Liver (tissue), 3 donors: ENCODE data around the gene EDN1.

ENCODE experiments used
- FOXA1 ChIP-seq: IDR thresholded peaks from 2 replicates; pipeline ENCODE4 v1.6.1; 2016; ENCODE audit warnings: antibody characterized with exemption
- GABPA ChIP-seq, 2 donors: IDR thresholded peaks in 1 of 2; conservative IDR thresholded peaks in 1 of 2; 2 replicates each; pipeline ENCODE4 v1.6.1; 2016; ENCODE audit warnings: antibody characterized with exemption in 2 of 2, mild to moderate bottlenecking in 1 of 2, moderate library complexity in 1 of 2
- HNF4A ChIP-seq, 2 donors: conservative IDR thresholded peaks; 2 replicates each; pipeline ENCODE4 v1.6.1; 2016; ENCODE audit warnings: antibody characterized with exemption in 2 of 2, mild to moderate bottlenecking in 2 of 2
- JUND ChIP-seq, 2 donors: IDR thresholded peaks; 2 replicates each; pipeline ENCODE4 v1.6.1; 2016; ENCODE audit warnings: antibody characterized with exemption in 2 of 2
- RAD21 ChIP-seq, 2 donors: IDR thresholded peaks; 2 replicates each; pipeline ENCODE4 v1.6.1; 2016; ENCODE audit warnings: antibody characterized with exemption in 2 of 2, mild to moderate bottlenecking in 2 of 2
- TF ChIP-seq, protein P1 (sequence below): IDR thresholded peaks from 2 replicates; pipeline ENCODE4 v1.6.1; 2016; ENCODE audit warnings: antibody characterized with exemption, mild to moderate bottlenecking
- TF ChIP-seq, protein P2 (sequence below): fragments of 150-350 bp; IDR thresholded peaks from 2 replicates; pipeline ENCODE4 v1.5.1; 2017; ENCODE audit warnings: improper control_type of control experiment, low read depth, low read length; ENCODE audit not compliant: missing input control
- TF ChIP-seq, protein P3 (sequence below): IDR thresholded peaks from 2 replicates; pipeline ENCODE4 v1.6.1; 2016; ENCODE audit warnings: antibody characterized with exemption
- donor health status: healthy.
- donor health status: healthy.

DNA sequence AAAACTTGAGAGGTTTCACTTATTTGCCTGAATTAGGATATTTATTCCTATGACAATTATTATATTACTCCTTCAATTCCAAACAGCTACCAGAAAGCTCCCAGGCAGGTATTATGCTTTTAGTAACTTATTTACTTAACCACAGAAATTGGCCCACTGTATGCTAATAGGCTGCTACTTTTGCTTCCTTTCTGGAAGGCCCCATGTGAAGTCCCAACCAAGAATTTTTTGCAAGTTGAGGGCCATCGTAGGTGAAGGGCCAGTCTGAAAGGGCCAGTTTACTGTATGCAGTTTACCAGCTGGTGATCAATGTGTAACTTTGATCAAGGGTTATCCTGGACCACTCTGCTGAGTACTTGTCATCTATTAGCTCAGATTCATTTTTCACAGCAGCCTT is 45.0 kb downstream of the EDN1 start:
- TF ChIP-seq, protein P1, sequence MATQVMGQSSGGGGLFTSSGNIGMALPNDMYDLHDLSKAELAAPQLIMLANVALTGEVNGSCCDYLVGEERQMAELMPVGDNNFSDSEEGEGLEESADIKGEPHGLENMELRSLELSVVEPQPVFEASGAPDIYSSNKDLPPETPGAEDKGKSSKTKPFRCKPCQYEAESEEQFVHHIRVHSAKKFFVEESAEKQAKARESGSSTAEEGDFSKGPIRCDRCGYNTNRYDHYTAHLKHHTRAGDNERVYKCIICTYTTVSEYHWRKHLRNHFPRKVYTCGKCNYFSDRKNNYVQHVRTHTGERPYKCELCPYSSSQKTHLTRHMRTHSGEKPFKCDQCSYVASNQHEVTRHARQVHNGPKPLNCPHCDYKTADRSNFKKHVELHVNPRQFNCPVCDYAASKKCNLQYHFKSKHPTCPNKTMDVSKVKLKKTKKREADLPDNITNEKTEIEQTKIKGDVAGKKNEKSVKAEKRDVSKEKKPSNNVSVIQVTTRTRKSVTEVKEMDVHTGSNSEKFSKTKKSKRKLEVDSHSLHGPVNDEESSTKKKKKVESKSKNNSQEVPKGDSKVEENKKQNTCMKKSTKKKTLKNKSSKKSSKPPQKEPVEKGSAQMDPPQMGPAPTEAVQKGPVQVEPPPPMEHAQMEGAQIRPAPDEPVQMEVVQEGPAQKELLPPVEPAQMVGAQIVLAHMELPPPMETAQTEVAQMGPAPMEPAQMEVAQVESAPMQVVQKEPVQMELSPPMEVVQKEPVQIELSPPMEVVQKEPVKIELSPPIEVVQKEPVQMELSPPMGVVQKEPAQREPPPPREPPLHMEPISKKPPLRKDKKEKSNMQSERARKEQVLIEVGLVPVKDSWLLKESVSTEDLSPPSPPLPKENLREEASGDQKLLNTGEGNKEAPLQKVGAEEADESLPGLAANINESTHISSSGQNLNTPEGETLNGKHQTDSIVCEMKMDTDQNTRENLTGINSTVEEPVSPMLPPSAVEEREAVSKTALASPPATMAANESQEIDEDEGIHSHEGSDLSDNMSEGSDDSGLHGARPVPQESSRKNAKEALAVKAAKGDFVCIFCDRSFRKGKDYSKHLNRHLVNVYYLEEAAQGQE, result no peak
- TF ChIP-seq, protein P2, sequence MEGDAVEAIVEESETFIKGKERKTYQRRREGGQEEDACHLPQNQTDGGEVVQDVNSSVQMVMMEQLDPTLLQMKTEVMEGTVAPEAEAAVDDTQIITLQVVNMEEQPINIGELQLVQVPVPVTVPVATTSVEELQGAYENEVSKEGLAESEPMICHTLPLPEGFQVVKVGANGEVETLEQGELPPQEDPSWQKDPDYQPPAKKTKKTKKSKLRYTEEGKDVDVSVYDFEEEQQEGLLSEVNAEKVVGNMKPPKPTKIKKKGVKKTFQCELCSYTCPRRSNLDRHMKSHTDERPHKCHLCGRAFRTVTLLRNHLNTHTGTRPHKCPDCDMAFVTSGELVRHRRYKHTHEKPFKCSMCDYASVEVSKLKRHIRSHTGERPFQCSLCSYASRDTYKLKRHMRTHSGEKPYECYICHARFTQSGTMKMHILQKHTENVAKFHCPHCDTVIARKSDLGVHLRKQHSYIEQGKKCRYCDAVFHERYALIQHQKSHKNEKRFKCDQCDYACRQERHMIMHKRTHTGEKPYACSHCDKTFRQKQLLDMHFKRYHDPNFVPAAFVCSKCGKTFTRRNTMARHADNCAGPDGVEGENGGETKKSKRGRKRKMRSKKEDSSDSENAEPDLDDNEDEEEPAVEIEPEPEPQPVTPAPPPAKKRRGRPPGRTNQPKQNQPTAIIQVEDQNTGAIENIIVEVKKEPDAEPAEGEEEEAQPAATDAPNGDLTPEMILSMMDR, result no peak
- TF ChIP-seq JUND (IDR thresholded peaks at IDR 0.05), result no peak
- TF ChIP-seq HNF4A (conservative IDR thresholded peaks at IDR 0.05), result no peak
- no peak for TF ChIP-seq RAD21 (IDR thresholded peaks at IDR 0.05)
- TF ChIP-seq, protein P3, sequence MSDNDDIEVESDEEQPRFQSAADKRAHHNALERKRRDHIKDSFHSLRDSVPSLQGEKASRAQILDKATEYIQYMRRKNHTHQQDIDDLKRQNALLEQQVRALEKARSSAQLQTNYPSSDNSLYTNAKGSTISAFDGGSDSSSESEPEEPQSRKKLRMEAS, result no peak
- no peak for TF ChIP-seq GABPA (IDR thresholded peaks at IDR 0.05 in 1 of 2, conservative IDR thresholded peaks at IDR 0.05 in 1 of 2)
- no peak for TF ChIP-seq FOXA1
